Measurements from ENCODE around the gene FLNB.

The FLNB gene

DNA sequence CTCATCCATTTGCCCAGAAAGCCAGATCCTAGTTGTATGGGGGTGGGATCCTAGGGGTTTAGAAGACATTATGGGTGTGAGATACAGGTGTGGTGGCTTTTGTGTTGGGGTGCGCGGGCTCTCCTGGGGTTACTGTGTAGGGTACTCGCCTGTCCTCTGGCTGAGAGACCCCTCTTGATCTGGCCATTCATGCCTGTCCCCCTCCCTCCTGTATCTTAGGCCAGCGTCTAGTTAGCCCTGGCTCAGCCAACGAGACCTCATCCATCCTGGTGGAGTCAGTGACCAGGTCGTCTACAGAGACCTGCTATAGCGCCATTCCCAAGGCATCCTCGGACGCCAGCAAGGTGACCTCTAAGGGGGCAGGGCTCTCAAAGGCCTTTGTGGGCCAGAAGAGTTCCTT, 161.1 kb downstream of the FLNB start:
- DNase-seq = no peak

DNA sequence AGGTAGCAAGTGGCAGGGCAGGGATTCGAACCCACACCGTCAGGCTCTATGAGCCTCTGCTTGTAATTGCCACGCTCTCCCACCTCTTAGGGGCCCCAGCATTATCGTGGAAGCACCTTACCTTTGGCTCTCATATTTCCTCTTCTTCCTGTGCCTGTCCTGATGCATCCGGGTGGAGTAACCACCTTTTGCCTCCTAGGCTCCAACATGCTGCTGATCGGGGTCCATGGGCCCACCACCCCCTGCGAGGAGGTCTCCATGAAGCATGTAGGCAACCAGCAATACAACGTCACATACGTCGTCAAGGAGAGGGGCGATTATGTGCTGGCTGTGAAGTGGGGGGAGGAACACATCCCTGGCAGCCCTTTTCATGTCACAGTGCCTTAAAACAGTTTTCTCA, 162.2 kb downstream of the FLNB start:
- no peak for DNase-seq

DNA sequence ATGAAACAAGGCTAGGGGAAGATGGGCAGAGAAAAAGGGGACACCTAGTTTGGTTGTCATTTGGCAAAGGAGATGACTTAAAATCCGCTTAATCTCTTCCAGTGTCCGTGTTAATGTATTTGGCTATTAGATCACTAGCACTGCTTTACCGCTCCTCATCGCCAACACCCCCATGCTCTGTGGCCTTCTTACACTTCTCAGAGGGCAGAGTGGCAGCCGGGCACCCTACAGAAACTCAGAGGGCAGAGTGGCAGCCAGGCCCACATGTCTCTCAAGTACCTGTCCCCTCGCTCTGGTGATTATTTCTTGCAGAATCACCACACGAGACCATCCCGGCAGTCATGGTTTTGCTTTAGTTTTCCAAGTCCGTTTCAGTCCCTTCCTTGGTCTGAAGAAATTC, 162.9 kb downstream of the FLNB start:
- DNase-seq = no peak

DNA sequence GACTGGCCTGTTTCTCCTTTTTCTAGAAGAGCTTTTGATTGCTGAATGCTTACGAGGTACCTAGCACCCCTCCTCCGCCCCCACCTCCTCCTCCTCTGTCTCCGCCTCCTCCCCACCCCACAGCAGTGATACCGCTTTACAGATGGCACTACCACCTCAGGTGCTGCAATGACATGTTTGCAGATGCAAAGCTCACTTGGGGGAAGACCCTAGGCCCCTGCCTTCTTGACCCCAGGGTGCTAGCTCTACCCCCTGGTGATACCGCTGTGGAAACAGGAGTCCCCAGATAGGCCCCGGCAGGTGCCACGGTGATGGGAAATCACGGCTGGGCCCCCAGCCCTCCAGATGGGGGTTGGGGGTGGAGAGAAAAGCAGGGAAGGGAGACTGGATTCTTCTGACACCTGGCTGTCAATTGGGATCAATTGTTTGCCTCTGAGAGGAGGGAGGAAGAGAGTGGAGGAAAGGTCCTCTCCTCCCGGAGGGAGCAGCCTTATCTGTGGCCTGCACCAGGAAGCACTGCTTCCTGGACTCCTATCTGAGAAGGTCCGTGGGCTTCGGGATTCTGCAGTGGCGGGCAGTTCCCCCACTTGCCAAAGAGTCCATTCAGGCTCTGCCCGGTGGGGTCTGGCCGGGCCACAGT, 164.9 kb downstream of the FLNB start:
- no peak for DNase-seq

DNA sequence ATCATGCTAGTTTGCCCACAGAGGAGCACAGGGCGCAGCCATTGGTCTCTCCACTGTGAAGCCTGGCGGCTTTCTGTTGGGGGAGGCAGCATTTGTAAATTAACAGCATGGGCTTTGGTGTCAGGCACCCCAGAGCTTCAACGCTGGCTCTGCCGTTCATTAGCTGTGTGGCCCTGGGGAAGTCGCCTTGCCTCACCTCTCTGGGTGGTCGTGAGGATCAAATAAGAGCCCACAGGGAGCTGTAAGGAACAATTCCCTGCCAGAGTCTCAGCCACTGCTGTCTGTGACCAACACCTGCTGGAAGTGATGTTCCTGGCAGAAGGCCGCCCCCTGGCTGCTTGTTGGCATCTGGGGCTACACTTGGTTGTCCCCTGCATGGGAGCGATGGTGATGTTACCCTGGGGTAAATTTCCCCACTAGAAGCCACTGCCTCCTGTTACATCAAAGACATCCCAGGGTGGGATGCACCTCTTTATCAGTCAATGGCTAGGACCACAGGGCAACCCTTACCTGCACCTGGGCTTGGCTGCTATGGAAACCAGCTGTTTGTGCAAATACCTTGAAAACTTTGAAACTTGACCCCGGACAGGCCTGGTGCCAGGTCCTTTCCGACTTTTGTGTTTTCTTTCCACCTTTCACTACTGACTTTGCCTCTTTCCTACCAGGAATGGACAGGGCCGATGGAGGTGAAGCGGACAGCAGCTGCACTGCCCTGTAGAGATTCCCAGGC, 165.6 kb downstream of the FLNB start:
- no peak for DNase-seq

DNA sequence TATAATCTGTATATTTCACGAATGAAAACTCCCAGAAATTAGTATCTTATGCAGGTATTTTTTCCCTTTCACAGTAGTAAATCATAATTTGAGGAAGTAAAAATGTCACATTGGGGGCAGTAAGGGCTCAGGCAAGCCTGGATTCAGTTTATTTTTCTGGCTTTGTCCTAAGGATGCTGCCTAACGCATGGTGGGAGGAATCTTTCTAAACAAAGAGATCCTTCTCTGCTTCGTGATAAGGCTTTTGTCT, 166.9 kb downstream of the FLNB start:
- no peak for DNase-seq

DNA sequence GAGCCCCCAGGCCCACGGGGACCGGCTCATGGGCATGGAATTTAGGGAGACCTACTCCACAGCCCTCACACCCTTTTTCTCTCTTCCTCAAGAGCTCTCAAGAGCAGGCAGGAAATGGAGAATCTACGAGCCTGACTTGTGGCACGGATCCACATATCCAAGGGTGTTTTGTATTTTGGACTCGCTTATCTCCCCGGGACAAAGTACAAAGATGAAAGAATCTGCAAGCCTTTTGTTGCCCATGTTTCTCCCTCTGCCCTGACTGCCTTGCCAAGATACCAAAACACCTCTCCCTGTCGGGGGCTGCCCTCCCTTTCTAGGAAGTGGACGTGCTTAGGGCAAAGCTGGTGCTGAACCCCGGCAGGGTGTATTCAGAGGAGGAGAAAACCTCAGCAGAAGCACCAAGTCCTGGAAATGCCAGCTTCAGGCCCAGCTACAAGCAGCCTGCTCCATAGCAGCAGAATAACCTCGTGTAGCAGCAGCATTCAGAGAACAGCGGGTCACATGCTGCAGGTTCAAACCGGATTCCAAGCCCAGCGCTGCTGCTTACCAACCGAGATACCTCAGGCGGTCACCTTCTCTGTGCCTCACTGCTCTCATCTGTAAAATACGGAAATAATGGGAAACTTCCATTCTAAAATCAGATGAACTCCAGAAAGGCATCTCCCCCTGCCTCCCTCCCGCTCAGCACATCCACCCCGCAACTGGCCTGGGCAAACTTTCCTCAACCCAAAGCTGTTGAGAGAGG, 167.4 kb downstream of the FLNB start:
- no peak for DNase-seq

DNA sequence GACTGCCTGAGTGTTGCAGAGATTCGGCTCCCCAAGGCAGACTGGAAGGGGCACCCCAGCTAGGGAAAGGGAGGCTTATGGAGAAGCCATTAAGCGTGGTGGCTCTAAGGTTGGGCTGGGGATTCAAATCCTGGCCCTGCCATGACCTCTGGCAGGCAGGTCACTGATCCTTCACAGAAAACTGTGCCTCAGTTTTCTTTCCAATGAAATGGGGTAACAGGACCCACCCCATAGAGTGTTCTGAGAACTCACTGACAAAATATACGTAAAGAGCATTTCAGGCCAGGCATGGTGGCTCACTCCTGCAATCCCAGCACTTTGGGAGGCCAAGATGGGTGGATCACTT, 167.9 kb downstream of the FLNB start:
- no peak for DNase-seq

DNA sequence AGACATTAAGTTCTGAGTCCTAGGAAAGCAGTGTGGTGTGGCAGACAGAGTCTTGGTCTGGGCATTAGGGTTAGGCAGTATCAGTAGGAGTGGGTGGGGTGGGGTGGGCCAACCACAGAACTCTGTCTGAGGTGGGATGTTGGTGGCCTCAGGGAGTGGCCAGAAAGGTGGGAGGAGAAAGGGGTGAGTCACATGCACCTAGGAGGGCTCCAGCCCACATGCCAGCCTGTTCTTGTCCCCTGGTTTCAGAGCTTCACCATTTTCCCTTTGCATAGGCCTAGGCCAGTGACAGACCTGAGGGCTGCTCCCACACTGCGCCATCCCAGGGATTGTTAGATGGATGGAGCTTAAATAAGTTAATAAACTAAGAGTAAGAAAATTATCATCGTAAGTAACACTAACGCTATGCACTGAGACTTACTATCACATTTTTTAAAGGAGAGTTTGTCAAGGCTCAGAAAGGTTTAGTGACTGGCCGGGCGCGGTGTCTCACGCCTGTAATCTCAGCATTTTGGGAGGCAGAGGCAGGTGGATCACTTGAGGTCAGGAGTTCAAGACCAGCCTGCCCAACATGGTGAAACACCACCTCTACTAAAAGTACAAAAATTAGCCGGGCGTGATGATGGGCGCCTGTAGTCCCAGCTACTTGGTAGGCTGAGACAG, 168.7 kb downstream of the FLNB start:
- no peak for DNase-seq

DNA sequence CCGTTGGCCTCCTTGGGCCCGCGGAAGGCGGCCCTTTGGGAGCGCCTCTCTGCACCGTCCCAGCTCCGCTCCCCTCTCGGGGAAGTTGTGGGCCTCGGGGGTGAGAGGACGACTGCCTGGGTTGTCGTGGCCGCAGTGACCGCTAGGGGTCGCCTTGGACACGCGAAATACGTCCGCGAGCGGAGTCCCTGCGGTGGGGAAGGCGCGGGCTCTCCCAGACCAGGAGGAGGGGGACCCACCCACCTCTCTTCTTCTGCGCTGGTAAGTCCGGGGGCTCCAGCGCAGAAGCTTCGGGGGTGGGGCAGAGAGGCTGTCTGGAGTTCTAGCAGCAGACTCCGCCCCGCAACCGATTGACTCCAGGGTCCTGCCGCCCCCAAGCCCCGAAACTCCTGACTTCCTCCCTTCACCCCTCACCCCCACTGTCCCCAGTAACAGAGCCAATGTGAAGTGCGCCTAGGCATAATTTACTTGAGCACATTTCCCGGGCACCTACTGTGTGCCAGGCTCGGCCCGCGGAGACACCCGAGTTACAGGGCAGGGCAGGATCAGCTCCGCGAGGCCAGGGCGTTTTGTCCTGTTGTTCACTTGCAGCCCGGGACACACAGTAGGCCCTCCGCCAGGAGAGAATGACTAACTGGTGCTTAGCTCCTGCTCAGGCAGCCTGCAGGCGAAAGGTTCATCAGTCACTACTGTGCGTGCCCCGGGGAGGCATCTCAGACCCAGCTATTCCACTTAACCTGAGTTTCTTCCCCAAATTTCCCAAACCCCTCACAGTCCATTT, 169.7 kb downstream of the FLNB start:
- DNase-seq = no peak

DNA sequence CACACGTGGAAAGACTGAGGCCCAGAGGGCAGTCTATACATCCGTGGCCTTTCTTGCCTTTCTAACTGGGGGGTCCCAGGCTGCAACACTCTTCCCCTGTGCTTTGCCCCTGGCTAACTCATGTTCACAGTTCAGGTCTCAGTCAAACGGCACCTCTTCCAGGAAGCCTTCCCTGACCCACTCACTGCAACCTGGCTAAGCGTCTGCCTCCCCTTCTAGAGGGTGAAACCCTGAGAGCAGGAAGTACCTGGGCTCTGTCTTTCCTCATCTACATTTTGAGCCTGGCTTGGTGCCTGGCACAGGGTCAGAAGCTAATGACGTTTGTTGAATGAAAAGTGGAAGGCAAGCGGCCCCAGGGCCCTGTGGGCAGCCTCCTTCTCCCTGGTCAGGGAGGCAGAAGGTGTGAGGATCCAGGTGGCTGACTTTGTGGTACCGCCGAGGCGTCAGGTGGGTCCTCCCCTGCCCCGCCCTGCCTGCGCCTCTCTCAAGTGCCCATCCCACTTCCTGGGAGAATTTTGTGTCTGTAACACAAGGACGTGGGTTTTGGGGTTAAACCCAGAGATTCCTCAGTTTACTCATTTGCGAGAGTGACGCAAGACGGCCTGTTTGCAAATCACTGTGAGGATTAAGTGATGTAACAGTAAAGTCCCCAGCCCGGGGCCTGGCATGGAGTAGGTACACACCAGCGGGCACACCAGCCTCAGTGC, 170.5 kb downstream of the FLNB start:
- DNase-seq = no peak

DNA sequence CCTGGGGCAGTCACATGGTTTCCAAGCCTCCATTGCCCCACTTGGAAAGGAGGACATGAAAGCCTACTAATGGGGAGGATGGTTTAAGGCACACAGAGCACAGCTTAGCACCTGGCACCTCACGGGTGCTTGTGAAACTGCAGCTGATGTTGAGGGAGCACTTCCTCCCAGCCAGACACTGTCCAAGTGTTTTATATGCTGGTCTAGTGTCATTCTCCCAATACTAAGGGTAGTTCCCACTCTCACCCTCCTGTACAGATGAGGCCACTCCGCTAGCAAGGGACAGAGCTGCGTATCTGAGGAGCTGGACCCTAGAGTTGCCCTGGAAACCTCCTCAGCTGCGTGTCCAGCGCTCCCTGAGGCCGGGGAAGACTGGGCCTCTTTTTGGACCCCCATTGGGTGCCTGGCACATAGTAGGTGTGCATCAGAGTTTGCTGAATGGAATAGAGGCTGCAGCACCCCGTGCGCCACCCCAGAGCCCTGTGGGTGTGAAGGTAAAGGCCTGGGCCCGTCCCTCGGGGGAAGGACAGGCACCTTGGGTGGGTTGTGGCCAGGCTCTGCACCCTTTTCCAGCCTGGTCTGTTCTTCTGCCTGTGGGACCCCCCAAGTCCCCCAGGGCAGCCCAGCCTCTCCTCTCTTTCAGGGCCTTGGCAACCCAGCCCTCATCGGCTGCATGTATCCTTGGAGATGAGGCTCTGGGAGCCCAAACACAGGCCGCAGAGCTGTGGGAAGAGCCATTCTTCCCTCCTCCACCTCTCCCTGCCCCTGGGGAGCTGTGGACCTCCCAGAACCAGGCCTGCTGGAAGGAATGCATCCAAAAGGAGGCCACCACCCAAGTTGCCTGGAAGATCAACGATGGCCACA, 171.2 kb downstream of the FLNB start:
- DNase-seq = no peak

DNA sequence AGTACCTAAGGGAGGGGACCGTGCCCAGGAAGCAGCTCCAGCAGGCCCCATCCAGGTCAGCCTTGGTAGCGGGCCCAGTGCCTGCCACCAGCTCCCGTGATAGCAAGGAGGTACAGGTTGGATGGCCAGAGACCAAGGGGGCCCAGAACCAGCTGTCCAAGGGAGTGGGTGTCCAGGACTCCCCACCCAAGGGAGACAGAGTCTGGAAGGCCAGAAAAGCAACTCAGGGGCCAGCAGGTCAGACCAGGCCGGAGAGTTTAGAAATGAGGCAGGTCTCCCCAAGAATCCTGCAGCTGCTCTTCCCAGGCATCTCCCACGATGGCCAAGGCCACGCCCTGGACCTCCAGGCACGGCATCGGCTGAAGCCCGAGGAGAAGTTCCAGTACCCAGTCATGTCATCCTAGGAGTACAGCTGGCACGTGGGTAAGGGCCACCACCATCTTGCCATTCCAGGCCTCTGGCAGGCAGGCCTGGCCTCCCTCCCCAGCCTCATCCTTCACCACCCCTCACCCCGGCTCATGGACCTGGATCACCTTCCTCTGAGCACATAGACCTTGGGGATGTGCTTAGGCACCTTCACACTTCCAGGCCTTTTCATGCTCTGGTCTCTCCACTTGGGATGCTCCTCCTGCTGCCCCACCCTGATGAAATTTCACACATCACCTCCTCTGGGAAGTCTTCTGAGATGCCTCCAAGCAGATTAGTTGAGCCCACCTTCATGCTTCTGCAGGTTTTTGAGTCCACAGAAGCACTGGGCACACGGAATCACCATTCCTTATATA, 172.1 kb downstream of the FLNB start:
- no peak for DNase-seq

DNA sequence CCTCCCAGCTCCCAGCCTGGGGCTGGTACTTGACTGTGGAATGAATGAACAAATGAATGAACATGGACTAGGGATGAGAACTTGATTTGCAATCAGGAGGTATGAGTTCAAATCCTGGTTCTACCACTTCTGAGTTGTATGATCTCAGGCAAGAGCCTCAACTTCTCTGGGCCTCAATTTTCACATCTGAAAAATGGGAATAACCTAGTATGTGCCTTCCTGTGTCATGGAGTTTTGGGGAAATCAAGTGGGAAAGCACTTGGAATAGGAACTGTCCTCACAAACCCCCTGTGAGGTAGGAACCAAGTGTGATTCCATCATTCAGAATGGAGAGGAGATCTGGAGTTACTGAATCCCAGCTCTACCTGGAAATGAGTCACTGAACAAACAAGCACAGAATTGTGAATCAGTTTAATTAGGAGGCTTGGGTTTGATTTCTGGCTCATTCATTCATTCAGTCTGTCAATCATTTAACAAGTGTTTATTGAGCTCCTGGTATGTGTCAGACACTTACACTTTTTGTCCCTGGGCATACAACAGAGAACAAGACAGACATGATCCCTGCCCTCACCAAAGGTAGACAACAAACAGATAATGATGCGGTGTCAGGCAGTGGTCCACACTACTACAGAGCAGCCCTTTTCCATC, 172.8 kb downstream of the FLNB start:
- DNase-seq = no peak

DNA sequence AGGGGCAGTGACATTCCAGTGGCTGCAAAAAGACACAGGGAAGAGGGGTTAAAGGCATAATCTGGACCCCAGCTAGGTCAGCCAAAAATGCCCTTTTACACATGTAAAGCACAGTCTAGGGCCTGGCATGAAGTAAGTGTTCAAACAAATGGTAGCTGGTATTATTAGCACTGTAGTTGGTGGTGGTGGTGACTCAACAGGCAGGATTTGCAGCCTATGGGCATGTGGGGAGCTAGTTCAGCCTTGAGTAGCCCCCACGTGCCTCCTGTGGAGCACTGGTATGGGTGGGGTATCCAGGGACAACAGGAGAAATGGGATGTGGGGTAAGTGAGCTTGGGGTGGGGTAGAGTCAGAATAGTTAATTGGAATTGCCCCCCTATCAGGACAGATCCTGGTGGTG, 175.0 kb downstream of the FLNB start:
- DNase-seq = no peak

DNA sequence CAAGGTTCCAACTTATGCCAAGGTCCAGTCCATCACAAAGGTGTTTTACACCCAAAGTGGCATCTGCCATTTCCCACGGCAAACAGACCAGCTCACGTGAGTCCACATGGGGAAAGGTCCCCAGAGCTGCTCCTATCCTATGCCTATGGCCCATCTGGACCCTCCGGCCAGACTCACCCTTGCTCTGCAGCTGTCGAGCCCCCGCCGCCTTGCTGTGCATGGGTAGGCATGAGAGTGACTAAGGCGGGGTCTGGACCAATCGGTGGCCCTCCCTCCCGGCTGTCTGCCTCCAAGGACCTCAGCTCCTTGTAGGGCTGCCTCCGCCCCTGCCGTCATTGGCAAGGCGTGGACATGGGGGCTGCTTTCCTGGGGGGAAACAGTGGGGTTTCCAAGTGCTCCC, 175.7 kb downstream of the FLNB start:
- no peak for DNase-seq

DNA sequence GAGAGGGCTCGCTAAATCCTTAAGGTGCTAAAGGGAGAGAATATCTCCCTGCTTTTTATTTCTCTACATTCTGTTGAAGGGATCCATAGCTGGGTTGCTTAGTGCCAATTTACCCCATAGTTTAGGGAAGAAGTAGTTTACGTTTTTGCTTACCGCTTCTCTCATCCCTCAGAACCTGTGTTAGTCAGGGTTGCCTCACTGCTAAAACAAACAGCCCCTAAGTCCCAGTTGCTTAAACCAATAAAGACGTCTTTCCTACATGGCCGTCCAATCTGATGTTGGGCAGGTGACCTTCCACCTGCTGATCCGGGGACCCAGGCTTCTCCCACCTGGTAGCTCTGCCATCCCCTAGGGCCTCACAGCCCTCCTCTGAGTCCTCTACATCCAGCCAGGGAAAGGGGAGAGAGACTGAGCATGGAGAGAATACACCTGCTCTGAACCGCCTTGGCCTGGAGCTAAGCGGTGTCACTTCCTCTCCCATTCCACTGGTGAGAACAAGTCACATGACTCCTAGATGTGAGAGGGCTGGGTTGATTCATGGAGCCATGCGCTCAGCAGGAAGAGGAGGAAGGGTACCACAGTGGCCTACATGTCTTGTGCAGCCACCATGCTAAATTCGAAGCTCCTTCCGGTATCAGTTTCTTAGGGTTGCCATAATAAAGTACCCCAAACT, 176.2 kb downstream of the FLNB start:
- DNase-seq = no peak

DNA sequence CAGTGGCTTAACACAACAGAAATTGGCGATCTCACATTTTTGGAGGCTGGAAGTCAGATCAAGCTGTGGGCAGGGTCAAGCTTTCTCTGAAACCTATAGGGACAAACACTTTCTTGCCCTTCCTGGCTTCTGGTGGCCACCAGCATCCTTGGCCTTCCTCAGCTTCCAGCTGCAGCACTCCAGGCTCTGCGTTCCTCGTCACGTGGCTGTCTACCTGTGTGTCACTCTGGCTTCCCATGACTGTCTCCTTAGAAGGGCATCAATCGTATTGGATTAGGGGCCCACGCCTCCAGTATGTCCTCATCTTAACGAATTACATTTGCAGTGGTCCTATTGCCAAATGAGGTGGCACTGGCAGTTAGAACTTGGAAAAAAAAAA, 176.7 kb downstream of the FLNB start:
- no peak for DNase-seq

DNA sequence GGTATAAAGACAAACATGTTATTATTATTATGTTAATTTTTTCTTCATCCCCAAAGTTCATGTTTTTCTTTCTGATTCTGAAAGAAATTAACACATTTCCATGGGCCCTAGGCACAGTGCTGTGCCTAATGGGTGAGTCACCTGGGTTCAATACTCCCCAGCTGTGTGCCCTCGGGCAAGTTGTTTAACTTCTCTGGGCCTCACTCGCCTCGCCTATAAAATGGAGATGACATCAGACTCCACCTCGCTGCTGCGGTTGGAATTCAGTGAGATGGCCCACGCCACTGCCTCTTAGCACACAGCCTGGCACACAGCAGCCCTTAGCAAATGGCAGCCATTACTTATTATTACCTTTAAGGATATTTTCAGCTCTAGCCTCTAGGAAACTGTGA, 179.9 kb downstream of the FLNB start:
- DNase-seq = no peak
